ENCODE data around the gene THBS3. TPM values are rescaled to one million over a fixed set of nuclear protein-coding genes. Genes with fewer than 3 reads are reported as not detected.

THBS3 gene
- total and polyA plus RNA-seq, 9 of the 15 experiments (the other 6 are each of a cell fraction or from before 2014, with no cell fraction given) = 0.59 to 8.3 (median 3.2) TPM

GRCh38 chr1:155219592-155220031 lies 11.9 kb upstream of the THBS3 start (continued):
- TF ChIP-seq SETDB1 (IDR thresholded peaks at IDR 0.05; ENCODE audit: low read length) (no peak), FOXP4 (CRISPR knock-in tag; IDR thresholded peaks at IDR 0.05; ENCODE audit: borderline replicate concordance) (no peak), SREBF1 (IDR thresholded peaks at IDR 0.05; ENCODE audit: borderline replicate concordance, low read depth, low read length) (no peak), FOXJ3 (CRISPR knock-in tag; IDR thresholded peaks at IDR 0.05) (no peak), TEAD2 (tag; IDR thresholded peaks at IDR 0.05) (no peak), SRSF9 (IDR thresholded peaks at IDR 0.05; ENCODE audit: borderline replicate concordance, low read depth, low read length) (no peak), YY1 (IDR thresholded peaks at IDR 0.05; ENCODE audit: borderline replicate concordance in 1 of 3, control insufficient read depth in 1 of 3, extremely low read depth in 1 of 3, insufficient read depth in 3 of 3, insufficient read length in 1 of 3, insufficient replicate concordance in 2 of 3, low read depth in 1 of 3, low read length in 2 of 3) (peak; percentile 90 to 98 (median 92)), ZNF740 (CRISPR knock-in tag; IDR thresholded peaks at IDR 0.05) (no peak), ZNF740 (tag; IDR thresholded peaks at IDR 0.05) (no peak), ZNF717 (CRISPR knock-in tag; IDR thresholded peaks at IDR 0.05) (no peak), ESRRA (IDR thresholded peaks at IDR 0.05; ENCODE audit: borderline replicate concordance, low read depth) (no peak), CUX1 (CRISPR knock-in tag; IDR thresholded peaks at IDR 0.05) (no peak), ZFP91 (CRISPR knock-in tag; IDR thresholded peaks at IDR 0.05) (no peak), RFX7 (CRISPR knock-in tag; IDR thresholded peaks at IDR 0.05) (no peak), UBTF (IDR thresholded peaks at IDR 0.05; ENCODE audit: borderline replicate concordance in 1 of 2, low read depth in 2 of 2, low read length in 2 of 2) (no peak)
